DOHH2 (cell line): Measurements from ENCODE around the gene ITPK1.

Experiments used
- EZH2phosphoT487 ChIP-seq: fragments of 200-600 bp; sonication (generic); IDR thresholded peaks from 2 replicates; pipeline ENCODE4 v1.6.1; 2017; ENCODE audit warnings: borderline replicate concordance, mild to moderate bottlenecking, antibody characterized with exemption, low read length, moderate library complexity, mixed read lengths
- TF ChIP-seq, protein P1 (sequence below): fragments of 200-600 bp; sonication (generic); IDR thresholded peaks from one replicate; pipeline ENCODE4 v1.5.1; 2014; ENCODE audit warnings: antibody characterized with exemption, mild to moderate bottlenecking, low read depth, low read length; ENCODE audit not compliant: poor library complexity, severe bottlenecking

DNA sequence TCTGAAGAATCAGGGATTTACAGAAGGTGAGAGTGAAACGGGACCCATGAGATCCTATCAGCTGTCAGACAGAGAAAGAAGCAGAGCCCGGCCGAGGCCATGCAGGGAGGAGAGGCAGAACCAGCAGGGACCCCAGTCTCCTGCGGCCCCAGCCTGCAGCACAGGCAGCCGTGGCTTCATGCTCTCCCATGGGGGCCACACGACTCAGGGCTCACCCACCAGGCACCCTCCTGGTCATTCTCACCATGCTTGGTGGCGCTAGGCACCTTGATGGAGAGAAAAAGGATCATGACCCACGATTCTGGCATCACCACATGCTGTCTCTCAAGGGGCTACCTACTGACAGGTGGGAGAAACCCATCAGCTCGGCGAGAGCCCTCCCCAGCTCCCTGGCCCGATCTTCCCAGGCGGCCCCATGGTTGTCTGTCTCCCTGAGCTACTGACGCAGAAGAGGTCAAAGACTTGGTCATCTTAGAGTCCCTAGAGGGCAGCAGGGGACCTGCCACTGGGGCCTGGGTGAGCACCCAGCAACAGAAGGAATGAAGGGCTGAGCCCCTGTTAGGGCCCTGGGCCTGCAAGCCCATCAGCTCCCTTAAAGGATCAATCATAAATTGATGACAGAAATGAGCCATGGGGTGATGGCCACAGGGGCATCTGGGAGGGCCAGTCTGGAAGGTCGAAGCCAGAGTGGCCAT lies 58.0 kb downstream of the ITPK1 start:
- TF ChIP-seq, protein P1, sequence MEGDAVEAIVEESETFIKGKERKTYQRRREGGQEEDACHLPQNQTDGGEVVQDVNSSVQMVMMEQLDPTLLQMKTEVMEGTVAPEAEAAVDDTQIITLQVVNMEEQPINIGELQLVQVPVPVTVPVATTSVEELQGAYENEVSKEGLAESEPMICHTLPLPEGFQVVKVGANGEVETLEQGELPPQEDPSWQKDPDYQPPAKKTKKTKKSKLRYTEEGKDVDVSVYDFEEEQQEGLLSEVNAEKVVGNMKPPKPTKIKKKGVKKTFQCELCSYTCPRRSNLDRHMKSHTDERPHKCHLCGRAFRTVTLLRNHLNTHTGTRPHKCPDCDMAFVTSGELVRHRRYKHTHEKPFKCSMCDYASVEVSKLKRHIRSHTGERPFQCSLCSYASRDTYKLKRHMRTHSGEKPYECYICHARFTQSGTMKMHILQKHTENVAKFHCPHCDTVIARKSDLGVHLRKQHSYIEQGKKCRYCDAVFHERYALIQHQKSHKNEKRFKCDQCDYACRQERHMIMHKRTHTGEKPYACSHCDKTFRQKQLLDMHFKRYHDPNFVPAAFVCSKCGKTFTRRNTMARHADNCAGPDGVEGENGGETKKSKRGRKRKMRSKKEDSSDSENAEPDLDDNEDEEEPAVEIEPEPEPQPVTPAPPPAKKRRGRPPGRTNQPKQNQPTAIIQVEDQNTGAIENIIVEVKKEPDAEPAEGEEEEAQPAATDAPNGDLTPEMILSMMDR: no peak
- TF ChIP-seq EZH2phosphoT487: no peak
